Heart left ventricle (tissue), 13 donors: ENCODE data around the gene SELENOT.

ENCODE experiments used
- POLR2A ChIP-seq, 2 donors: fragments of 450-650 bp; IDR thresholded peaks; one replicate each; pipeline ENCODE4 v1.6.1; 2017; ENCODE audit warnings: antibody characterized with exemption in 2 of 2, mild to moderate bottlenecking in 2 of 2, moderate library complexity in 2 of 2
- TF ChIP-seq, protein P1 (sequence below), 12 donors: fragments of 200-600 bp; sonication (generic) in 4 of 12; IDR thresholded peaks; one replicate each; pipeline versions ENCODE4 v1.5.0 to v1.8.0; 2018 to 2022; ENCODE audit warnings: antibody characterized with exemption in 12 of 12, mild to moderate bottlenecking in 5 of 12
- donor health status: ischemic (EF 13 %, LVEDD 7.1; RV severe dilation, severe dysfunction).
- donor health status: DM: no; HTN: yes; CAD: no.
- donor health status: DM: no; HTN: no; CAD: no.
- donor health status: ischemic (EF 25% LVEDD 6.9; RV normal size, moderate dysfunction).
- donor health status: ischemic (EF 25% LVEDD 5.7; RV mildly dilated, moderate dysfunction).
- donor health status: ischemic (EF 35%, LVEDD 5.7; RV mildly dilated, moderate dysfunction).
- donor health status: nonischemic (EF 11% LVEDD 7.7; RV severe dilation, severe dysfunction).
- donor health status: DM: yes; HTN: yes; CAD: no.
- donor health status: PGD.
- donor health status: ischemic (EF 29% LVEDD 5.4; RV normal size, mild dysfunction).
- donor health status: nonischemic (EF 23%, LVEDD 6.1; RV moderate dilation, normal function).

GRCh38 chr3:150653110-150653561 lies 50.0 kb downstream of the SELENOT start:
- TF ChIP-seq, protein P1, sequence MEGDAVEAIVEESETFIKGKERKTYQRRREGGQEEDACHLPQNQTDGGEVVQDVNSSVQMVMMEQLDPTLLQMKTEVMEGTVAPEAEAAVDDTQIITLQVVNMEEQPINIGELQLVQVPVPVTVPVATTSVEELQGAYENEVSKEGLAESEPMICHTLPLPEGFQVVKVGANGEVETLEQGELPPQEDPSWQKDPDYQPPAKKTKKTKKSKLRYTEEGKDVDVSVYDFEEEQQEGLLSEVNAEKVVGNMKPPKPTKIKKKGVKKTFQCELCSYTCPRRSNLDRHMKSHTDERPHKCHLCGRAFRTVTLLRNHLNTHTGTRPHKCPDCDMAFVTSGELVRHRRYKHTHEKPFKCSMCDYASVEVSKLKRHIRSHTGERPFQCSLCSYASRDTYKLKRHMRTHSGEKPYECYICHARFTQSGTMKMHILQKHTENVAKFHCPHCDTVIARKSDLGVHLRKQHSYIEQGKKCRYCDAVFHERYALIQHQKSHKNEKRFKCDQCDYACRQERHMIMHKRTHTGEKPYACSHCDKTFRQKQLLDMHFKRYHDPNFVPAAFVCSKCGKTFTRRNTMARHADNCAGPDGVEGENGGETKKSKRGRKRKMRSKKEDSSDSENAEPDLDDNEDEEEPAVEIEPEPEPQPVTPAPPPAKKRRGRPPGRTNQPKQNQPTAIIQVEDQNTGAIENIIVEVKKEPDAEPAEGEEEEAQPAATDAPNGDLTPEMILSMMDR (IDR thresholded peaks at IDR 0.05), result no peak
- no peak for TF ChIP-seq POLR2A (IDR thresholded peaks at IDR 0.05)
